GM04504 (cell line): ENCODE measurements around the gene CACNA1I.

ENCODE experiments used
- DNase-seq: peaks from one replicate; pipeline ENCODE4 v3.0.0-alpha.2; 2012; ENCODE audit warnings: low read depth

CACNA1I gene

DNA sequence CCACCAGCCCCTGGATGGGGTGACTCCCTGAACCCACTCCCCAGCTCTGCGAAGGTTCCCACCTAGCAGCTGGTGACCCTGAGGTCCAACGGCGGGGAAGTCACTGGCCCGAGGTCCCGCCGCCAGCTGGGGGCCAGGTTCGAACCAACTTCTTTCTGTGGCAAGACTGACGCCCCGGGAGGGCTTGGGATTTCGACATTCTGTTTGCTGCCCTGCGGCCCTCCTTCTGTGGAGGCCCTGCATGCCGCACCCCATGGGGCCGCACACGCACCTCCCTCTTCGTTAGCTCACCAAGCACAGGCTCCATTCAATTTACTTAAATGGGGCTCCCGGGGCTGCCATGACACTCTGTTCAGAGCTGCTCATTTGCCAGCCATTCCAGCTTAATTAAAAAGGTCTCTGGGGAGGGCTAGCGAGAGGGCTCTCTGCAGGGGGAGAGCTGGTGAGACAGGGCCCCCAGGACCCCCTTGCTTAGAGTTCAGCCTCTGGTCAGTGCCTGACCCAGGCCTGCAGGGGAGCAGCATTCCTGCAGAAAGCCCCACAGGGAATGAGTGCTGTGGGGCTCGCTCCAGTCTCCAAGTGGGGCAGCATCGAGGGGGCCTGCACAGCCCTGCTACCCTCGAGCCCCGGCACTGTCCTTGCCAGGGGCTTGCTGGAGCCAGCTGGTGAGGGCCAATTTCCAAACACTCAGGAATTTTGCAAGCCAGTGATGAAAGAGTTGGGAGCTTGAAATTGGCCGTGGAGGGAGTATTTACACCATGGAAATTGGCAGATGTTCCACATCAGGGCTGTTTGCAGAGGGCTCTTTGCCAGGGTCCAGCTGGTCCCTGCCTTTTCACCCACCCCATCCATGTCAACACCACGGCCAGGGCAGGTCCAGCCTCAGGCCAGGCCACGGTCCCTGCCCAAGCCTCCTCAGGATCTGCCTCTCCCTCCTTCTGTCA, 80.8 kb downstream of the CACNA1I start:
- DNase-seq = no peak

GRCh38 chr22:39652990-39653786, 82.6 kb downstream of the CACNA1I start:
- DNase-seq = no peak

- no peak for DNase-seq
Measured at GRCh38 chr22:39653787-39654077, 83.2 kb downstream of the CACNA1I start.

GRCh38 chr22:39654131-39654926, 83.8 kb downstream of the CACNA1I start:
- DNase-seq = no peak

GRCh38 chr22:39655004-39655579, 84.5 kb downstream of the CACNA1I start:
- no peak for DNase-seq

DNA sequence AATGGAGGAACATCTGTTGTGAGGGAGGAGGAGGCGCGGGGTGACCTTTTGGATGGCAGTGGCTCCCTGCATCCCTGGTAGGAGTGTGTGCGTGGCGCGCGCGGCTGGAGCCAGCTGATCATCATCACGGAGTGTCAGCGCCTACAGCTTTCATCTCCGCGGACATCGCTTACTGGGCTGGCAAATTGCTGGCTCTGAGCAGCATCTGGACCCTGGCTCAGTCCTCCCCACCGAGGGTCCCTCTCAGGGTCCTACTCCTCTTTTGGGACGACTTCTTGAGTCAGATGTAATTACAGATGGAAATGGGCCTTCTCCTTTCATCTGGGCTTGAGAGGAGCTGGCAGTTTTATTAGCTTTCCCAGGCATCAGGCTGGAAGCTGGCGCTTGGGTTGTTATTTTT, 85.3 kb downstream of the CACNA1I start:
- no peak for DNase-seq

DNA sequence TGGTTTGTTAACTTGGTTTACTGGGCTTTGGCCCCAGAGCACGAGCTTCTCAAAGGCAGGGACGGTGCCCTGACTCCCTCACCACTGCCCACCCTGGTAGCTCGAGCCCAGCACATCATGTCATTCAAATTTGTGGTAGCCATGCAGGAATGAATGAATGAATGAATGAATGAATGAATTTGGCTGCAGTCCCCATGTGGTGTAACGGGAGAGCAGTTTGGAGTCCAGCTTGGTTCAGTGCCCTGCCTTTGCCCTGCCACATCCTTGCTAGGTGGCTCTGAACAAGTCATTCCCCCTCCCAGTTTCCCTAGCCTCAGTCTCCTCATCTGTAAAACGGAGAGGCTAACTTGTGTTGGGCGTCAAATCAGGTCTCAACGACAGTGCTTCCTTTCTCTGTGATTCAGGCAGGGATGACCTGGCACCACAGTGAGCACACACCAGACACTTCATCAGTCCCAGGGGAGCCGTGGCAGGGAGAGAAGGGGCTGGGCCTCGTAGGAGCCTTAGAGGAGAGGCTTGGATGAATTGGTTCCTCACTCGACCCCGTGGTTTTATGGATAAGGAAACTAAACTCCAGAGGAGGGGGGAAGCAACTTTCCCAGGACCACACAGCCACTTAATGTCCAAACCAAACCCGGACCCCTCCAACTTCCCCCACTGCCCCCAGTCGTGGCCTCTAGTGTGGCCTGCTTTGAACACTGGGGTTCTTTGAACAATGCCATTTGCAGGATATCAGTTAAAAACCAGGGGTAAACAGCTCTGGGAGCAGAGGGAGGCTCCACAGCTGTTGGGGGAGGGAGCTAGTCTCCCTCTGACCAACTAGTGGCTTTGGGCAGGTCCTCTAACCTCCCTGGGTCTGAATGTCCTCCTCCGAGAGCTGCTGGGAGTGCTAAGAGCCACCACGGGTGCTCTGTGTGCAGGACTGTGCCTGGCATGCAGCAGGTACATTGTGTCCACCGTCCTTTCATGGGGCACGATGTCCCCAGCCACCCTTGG, 86.2 kb downstream of the CACNA1I start:
- no peak for DNase-seq

DNA sequence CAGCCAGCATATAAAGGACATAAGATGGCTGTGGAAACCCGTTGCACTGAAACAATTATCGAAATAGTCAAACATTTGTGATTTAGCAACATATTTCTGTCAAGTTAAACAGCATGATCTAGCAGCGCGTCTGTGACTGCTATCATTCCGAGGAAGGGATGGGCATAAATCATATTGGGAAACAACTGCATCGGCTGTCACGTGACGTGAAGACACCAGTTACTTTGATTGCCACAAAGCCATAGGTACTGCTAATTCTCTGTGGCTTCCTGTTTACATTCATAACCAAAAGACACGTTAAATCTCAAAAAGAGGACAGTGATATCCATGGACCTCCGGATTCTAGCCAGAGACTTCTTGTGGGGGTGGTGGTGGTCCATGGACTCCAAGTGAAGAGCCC, 87.8 kb downstream of the CACNA1I start:
- DNase-seq = no peak

DNA sequence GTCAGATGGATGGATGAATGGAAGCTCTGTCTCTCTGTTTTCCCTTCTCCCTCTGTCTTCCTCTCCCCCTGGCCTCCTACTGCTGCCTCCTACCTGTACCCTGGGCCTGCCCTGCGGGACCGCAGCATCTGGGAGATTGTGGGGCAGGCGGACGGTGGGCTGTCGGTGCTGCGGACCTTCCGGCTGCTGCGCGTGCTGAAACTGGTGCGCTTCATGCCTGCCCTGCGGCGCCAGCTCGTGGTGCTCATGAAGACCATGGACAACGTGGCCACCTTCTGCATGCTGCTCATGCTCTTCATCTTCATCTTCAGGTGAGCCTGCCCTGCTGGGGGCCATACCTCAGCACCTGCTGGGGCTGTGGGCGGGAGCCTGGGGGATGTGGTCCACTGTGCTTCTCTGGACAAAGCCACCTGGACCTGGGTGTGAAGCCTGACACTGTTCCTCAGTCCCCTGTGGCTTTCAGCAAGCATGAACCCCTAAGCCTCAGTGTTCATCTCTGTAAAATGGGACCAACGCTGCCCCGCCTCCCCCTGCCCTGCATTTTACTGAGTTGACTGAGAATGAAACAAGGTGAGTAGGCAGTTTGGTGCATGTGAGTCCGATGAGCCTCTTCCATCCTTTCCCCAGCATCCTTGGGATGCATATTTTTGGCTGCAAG, 88.4 kb downstream of the CACNA1I start:
- no peak for DNase-seq

GRCh38 chr22:39661501-39661841, 90.9 kb downstream of the CACNA1I start:
- DNase-seq = no peak

GRCh38 chr22:39661842-39662685, 91.5 kb downstream of the CACNA1I start:
- DNase-seq = no peak

DNA sequence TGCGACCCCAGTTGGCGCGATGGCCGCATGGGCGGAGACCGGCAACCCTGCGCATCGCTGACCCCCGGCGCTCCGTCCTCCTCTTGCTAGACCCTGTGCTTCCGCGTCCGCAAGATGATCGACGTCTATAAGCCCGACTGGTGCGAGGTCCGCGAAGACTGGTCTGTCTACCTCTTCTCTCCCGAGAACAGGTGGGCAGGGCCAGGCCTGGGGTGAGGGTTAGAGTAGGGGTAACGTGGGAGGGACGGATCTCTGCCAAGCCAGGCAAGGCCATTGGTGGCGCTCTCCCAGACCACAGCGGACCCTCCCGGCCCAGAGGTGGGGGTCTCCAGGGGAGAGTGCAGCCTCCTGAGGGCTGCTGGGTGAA, 92.1 kb downstream of the CACNA1I start:
- no peak for DNase-seq

GRCh38 chr22:39663751-39664150, 93.2 kb downstream of the CACNA1I start:
- no peak for DNase-seq

GRCh38 chr22:39664485-39665200, 94.1 kb downstream of the CACNA1I start:
- no peak for DNase-seq

DNA sequence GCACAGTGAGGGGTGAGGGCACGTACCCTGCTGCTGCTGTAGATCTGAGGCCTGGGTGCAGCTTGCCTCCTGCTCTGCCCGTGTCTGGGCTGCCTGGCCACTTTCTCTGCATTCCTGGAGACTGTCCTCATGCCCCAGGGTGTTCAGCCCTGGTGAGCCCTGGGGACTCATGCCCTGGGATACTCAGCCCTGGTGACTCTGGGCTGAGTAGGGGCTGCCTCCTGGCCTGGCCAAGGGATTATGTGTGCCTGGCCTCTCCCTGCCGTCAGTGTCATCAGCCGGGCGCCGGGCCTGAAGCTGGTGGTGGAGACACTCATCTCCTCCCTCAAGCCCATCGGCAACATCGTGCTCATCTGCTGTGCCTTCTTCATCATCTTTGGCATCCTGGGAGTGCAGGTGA, 94.7 kb downstream of the CACNA1I start:
- DNase-seq = no peak

GRCh38 chr22:39665661-39666431, 95.3 kb downstream of the CACNA1I start:
- DNase-seq = no peak

- DNase-seq = no peak
Measured at GRCh38 chr22:39666495-39666894, 95.9 kb downstream of the CACNA1I start.

- no peak for DNase-seq
Measured at GRCh38 chr22:39666926-39667325, 96.4 kb downstream of the CACNA1I start.
